Keratinocyte (primary cell): ENCODE data around the gene MIDN. TPM values are rescaled to one million over a fixed set of nuclear protein-coding genes. Genes with fewer than 3 reads are reported as not detected.
A peak's percentile ranks its signal among the peaks of the same experiment; 100 is the strongest.

Experiments used
- DNase-seq: peaks from one replicate; pipeline ENCODE4 v3.0.0-alpha.2; 2011; ENCODE audit warnings: low read depth, missing footprints, low spot score
- FAIRE-seq: peaks from 2 replicates; lab custom pipeline; 2011; peaks lifted over from hg19 to GRCh38; lab: Jason Lieb, UNC
- H2AFZ ChIP-seq: 2 replicates; pipeline ENCODE4 v1.6.0; 2012; ENCODE audit warnings: low read length, control low read depth, inconsistent platforms; ENCODE audit not compliant: control insufficient read depth
- H3K27ac ChIP-seq: 2 replicates; pipeline ENCODE4 v1.5.1; 2011; ENCODE audit warnings: low read length; ENCODE audit not compliant: control insufficient read depth, insufficient read depth
- H3K27me3 ChIP-seq: 3 replicates; pipeline ENCODE4 v1.6.0; 2011; ENCODE audit warnings: low read length; ENCODE audit not compliant: control insufficient read depth, insufficient read depth; ENCODE audit errors: extremely low read depth
- H3K36me3 ChIP-seq, 2 experiments: 2 replicates in 1 of 2; 3 replicates in 1 of 2; pipeline ENCODE4 v1.5.1; 2011; ENCODE audit warnings: low read length in 2 of 2, mild to moderate bottlenecking in 1 of 2; ENCODE audit not compliant: control insufficient read depth in 2 of 2, insufficient read depth in 2 of 2; ENCODE audit errors: extremely low read depth in 1 of 2
- H3K4me1 ChIP-seq: 3 replicates; pipeline ENCODE4 v1.5.1; 2011; ENCODE audit warnings: low read length; ENCODE audit not compliant: control insufficient read depth, insufficient read depth; ENCODE audit errors: extremely low read depth
- H3K4me2 ChIP-seq: 3 replicates; pipeline ENCODE4 v1.6.0; 2011; ENCODE audit warnings: low read depth, low read length; ENCODE audit not compliant: control insufficient read depth, insufficient read depth; ENCODE audit errors: extremely low read depth
- H3K4me3 ChIP-seq, 3 experiments: fragments of 200-600 bp in 1 of 3; sonication (generic) in 1 of 3; 2 replicates in 2 of 3; 3 replicates in 1 of 3; pipeline ENCODE4 v1.5.1; 2011 to 2016; ENCODE audit warnings: low read length in 3 of 3, mild to moderate bottlenecking in 3 of 3, control low read depth in 2 of 3, inconsistent platforms in 1 of 3, low read depth in 1 of 3, mixed read lengths in 1 of 3, mixed run types in 1 of 3, moderate library complexity in 1 of 3; ENCODE audit not compliant: control insufficient read depth in 2 of 3, insufficient read depth in 2 of 3; ENCODE audit errors: extremely low read depth in 1 of 3
- H3K79me2 ChIP-seq: 2 replicates; pipeline ENCODE4 v1.6.0; 2012; ENCODE audit warnings: low read length; ENCODE audit not compliant: control insufficient read depth, insufficient read depth
- H3K9ac ChIP-seq: 3 replicates; pipeline ENCODE4 v1.6.0; 2011; ENCODE audit warnings: low read length; ENCODE audit not compliant: control insufficient read depth, insufficient read depth; ENCODE audit errors: extremely low read depth
- H3K9me1 ChIP-seq: 3 replicates; pipeline ENCODE4 v1.6.0; 2011; ENCODE audit warnings: low read length; ENCODE audit not compliant: control insufficient read depth, insufficient read depth; ENCODE audit errors: extremely low read depth
- H3K9me3 ChIP-seq: 2 replicates; pipeline ENCODE4 v1.5.1; 2012; ENCODE audit warnings: low read depth, low read length; ENCODE audit not compliant: control insufficient read depth
- H4K20me1 ChIP-seq: 3 replicates; pipeline ENCODE4 v1.6.0; 2011; ENCODE audit warnings: low read length; ENCODE audit not compliant: control insufficient read depth, insufficient read depth; ENCODE audit errors: extremely low read depth
- EZH2 ChIP-seq: IDR thresholded peaks from one replicate; pipeline ENCODE4 v1.6.1; 2012; ENCODE audit warnings: inconsistent platforms, mild to moderate bottlenecking, low read length, moderate library complexity
- dilution Hi-C: fragments of 300-500 bp; cut with MboI; formaldehyde crosslinking; loops from one replicate; pipeline ENCODE4 v1.7.0; 2020; ENCODE audit warnings: low sequenced_read_pairs; ENCODE audit not compliant: extremely low pct_ligation_motif_present
- polyA plus RNA-seq, 5 experiments: library from polyadenylated mRNA; depleted of rRNA in 3 of 5; stranded (reverse) in 3 of 5; stranded (forward) in 1 of 5; unstranded in 1 of 5; fragments of >200 nt; gene quantifications; 1 replicate in 1 of 5; 2 replicates in 3 of 5; 3 replicates in 1 of 5; pipeline versions ENCODE4 v1.2.1 to v1.2.3, GENCODE V29; 2011 to 2012; ENCODE audit warnings: missing spikeins in 2 of 5, low read depth in 1 of 5, low replicate concordance in 1 of 5
- TF ChIP-seq, protein P1 (sequence below), 3 experiments: IDR thresholded peaks in 1 of 3; conservative IDR thresholded peaks in 1 of 3; optimal IDR thresholded peaks in 1 of 3; 2 replicates in 2 of 3; 3 replicates in 1 of 3; pipeline versions ENCODE3 to v1.5.1; 2011; ENCODE audit warnings: low read length in 3 of 3, mild to moderate bottlenecking in 3 of 3, moderate library complexity in 2 of 3, control low read depth in 1 of 3, inconsistent platforms in 1 of 3; ENCODE audit not compliant: insufficient read depth in 2 of 3; ENCODE audit errors: extremely low read depth in 1 of 3

MIDN gene
- polyA plus RNA-seq, 1 donor (not counting 4 experiments of a cell fraction or from before 2014, with no cell fraction given): 4.7 TPM

DNA sequence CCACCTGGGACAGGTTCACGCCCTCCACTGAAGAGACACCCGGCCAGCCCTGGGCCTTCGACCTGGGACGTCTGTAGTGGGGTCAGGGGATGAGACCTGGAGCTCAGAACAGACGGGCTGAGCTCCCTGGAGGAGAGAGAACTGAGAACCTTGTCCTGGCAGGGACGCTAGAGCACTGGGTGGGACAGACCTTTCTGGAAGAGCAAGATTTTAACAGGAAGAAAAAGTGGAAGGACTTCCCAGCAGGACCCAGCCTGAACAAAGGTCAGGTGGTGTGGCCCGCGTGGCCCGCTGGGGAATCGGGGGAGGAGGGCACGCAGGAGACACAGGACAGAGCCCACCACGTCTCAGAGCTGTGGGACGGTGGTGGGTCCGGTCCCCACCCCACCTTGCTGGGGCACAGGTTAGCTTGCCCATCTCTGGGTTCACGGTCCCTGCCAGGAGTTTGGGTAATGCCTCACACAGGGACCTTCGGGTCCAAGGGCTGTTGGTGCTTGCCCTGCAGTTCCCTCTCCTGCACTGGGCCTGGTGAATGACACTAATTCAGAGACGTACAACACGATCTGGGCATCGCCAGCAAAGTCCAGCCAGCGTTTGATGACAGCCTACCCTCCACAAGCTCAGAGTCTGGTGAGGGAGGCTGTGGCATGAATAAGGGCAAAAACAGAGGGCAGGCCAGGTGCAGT is 36.1 kb downstream of the MIDN start:
- Histone ChIP-seq H3K36me3 (peaks cover 4 to 7% of the 10 kb centered on the region in 2 experiments), H2AFZ (no peak overlapping the region), H3K27me3 (peaks cover 61% of the 10 kb centered on the region), H3K4me3 (no peak overlapping the region), H3K79me2 (no peaks in the 10 kb centered on the region), H3K27ac (no peak overlapping the region), H3K9ac (no peak overlapping the region), H3K9me1 (no peaks in the 10 kb centered on the region), H4K20me1 (peaks cover 12% of the 10 kb centered on the region), H3K4me1 (no peaks in the 10 kb centered on the region), H3K4me2 (no peak overlapping the region), H3K9me3 (no peaks in the 10 kb centered on the region)
- no peak for TF ChIP-seq EZH2
- TF ChIP-seq, protein P1, sequence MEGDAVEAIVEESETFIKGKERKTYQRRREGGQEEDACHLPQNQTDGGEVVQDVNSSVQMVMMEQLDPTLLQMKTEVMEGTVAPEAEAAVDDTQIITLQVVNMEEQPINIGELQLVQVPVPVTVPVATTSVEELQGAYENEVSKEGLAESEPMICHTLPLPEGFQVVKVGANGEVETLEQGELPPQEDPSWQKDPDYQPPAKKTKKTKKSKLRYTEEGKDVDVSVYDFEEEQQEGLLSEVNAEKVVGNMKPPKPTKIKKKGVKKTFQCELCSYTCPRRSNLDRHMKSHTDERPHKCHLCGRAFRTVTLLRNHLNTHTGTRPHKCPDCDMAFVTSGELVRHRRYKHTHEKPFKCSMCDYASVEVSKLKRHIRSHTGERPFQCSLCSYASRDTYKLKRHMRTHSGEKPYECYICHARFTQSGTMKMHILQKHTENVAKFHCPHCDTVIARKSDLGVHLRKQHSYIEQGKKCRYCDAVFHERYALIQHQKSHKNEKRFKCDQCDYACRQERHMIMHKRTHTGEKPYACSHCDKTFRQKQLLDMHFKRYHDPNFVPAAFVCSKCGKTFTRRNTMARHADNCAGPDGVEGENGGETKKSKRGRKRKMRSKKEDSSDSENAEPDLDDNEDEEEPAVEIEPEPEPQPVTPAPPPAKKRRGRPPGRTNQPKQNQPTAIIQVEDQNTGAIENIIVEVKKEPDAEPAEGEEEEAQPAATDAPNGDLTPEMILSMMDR (optimal IDR thresholded peaks at IDR 0.05 in 1 of 3, IDR thresholded peaks at IDR 0.05 in 1 of 3, conservative IDR thresholded peaks at IDR 0.05 in 1 of 3; ENCODE audit: extremely low read depth in 1 of 3, insufficient read depth in 2 of 3, low read length in 3 of 3): no peak
- DNase-seq (no peak), FAIRE-seq (no peak)
- dilution Hi-C loops: no loop called here

DNA sequence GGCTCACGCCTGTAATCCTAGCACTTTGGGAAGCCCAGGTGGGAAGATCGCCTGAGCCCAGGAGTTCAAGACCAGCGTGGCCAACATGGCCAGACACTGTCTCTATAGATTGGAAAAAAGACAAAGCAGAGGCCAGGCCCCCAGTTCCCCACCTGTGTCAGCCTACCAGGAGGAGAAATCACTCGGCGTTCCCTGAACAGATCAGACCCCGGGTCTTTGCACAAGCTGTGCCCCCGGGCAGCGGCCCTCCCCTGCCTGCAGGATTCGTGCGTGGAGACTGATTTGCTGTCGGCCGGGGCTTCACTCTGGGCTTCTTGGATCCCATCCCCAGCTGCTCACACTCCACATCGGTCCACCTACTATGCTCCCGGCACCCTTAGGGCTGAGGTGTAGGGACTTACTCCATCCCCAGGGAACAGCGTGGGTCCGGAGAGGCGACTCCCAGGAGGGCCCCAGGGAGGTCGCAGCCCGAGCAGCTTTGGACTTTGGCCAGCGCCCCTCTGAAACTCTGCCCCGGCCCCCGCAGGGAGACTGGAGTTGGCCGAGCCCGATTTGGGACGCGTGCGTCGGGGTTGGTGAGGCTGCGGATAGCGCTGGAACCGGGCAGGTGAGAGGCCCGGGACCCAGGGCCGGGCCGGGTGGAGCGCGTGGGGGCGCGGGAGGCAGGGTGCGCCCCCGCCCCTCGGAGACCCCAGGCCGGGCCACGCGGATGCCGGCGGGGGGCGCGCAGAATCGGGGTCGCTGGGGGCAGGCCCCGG is 36.8 kb downstream of the MIDN start:
- no peaks in the 10 kb centered on the region for H3K79me2 ChIP-seq
- FAIRE-seq (no peak), DNase-seq (no peak)
- TF ChIP-seq EZH2: peak; percentile 83
- TF ChIP-seq, protein P1 (optimal IDR thresholded peaks at IDR 0.05 in 1 of 3, IDR thresholded peaks at IDR 0.05 in 1 of 3, conservative IDR thresholded peaks at IDR 0.05 in 1 of 3; ENCODE audit: extremely low read depth in 1 of 3, insufficient read depth in 2 of 3, low read length in 3 of 3): no peak
- H4K20me1 ChIP-seq: peaks cover 5% of the 10 kb centered on the region
- dilution Hi-C loops: no loop called here
- H3K27me3 ChIP-seq: peaks cover 68% of the 10 kb centered on the region
- H3K9me1 ChIP-seq: no peaks in the 10 kb centered on the region
- H3K36me3 ChIP-seq: peaks cover 1 to 2% of the 10 kb centered on the region in 2 experiments
- H2AFZ ChIP-seq: no peak overlapping the region
- no peaks in the 10 kb centered on the region for H3K9me3 ChIP-seq
- H3K27ac ChIP-seq: no peak overlapping the region
- H3K4me2 ChIP-seq: no peak overlapping the region
- no peak overlapping the region for H3K4me3 ChIP-seq
- no peak overlapping the region for H3K9ac ChIP-seq
- H3K4me1 ChIP-seq: no peaks in the 10 kb centered on the region
